Left ventricle myocardium inferior (tissue), 1 donor: ENCODE data around the gene LRRC8D. TPM values are rescaled to one million over a fixed set of nuclear protein-coding genes. Genes with fewer than 3 reads are reported as not detected.
A peak's percentile ranks its signal among the peaks of the same experiment; 100 is the strongest.

Experiments used
- DNase-seq: peaks from one replicate; pipeline ENCODE4 v3.0.0-alpha.2; 2020
- H3K27ac ChIP-seq: fragments of 200-600 bp; replicated peaks from 2 replicates; pipeline ENCODE4 v1.8.0; 2021
- H3K27me3 ChIP-seq: fragments of 200-600 bp; 2 replicates; pipeline ENCODE4 v1.8.0; 2021; ENCODE audit warnings: low read depth
- H3K36me3 ChIP-seq: fragments of 200-600 bp; 2 replicates; pipeline ENCODE4 v1.8.0; 2021
- H3K4me1 ChIP-seq: fragments of 200-600 bp; 2 replicates; pipeline ENCODE4 v1.8.0; 2021
- H3K4me3 ChIP-seq: fragments of 200-600 bp; 2 replicates; pipeline ENCODE4 v1.8.0; 2021; ENCODE audit warnings: mild to moderate bottlenecking, moderate library complexity
- H3K9me3 ChIP-seq: fragments of 200-600 bp; replicated peaks from 2 replicates; pipeline ENCODE4 v1.8.0; 2021
- intact Hi-C: fragments of 100-400 bp; cut with micrococcal nuclease; formaldehyde crosslinking; loops from one replicate; pipeline ENCODE4 v1.11.0; 2022
- total RNA-seq: library from RNA; stranded (reverse); fragmentation: NEBNext Ultra II Directional; extraction: Animal tissue kit (Norgen Biotek cat#: 25700); gene quantifications from one replicate; pipeline ENCODE4 v1.2.1, GENCODE V29; 2021
- TF ChIP-seq, protein P1 (sequence below): fragments of 200-600 bp; IDR thresholded peaks from 2 replicates; pipeline ENCODE4 v1.8.0; 2021; ENCODE audit warnings: antibody characterized with exemption, mild to moderate bottlenecking, borderline replicate concordance
- donor health status: DM: no; HTN: yes; CAD: no; lungs with severe emphysema.

The LRRC8D gene
- total RNA-seq, 1 donor from 2014 or later, result 6.4 TPM

DNA sequence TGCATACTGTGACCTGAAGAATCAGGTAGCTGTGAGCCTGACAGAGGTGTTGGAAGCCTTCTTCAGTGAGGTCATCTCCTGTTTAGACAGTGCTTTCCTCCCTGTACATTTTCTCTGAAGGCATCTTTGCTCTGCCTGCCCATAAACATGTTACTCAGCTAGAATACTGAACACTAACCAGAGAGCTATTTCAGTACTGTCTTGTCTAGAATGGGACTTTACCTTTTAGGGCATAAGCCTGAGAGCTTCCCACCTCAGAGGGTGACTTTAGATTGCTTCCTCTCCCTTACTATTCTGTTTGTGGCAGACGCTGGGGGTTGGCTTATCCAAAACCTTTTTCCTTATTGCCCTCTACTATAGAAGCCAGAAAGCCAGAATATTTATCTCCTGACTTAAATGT lies 150.8 kb downstream of the LRRC8D start:
- intact Hi-C loops, result no loop called here
- H3K4me3 ChIP-seq, result no peak overlapping the region

DNA sequence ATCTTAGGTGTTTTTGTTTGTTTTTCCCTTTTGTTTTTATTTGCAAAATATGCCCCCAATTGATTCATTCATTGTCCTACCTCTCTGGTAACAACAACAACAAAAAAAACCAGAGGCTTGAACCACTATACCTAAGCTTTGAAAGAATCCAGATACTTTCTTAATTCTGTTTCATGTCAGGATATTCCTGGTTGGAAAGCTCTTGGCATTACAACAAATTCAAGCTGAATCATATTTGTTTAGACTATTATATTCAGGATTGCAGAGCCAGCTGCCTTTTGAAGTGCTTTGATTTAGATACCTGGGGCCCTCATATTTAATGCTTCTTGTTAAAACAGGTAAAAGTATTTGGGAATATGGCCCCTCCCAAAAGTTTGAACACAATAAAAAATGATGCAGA lies 151.2 kb downstream of the LRRC8D start:
- H3K9me3 ChIP-seq, result no peaks in the 10 kb centered on the region
- no peaks in the 10 kb centered on the region for H3K27me3 ChIP-seq
- H3K36me3 ChIP-seq, result no peaks in the 10 kb centered on the region
- intact Hi-C loops, result no loop called here
- no peak for DNase-seq
- peaks cover 7% of the 10 kb centered on the region for H3K4me1 ChIP-seq
- H3K4me3 ChIP-seq, result no peak overlapping the region
- TF ChIP-seq, protein P1, sequence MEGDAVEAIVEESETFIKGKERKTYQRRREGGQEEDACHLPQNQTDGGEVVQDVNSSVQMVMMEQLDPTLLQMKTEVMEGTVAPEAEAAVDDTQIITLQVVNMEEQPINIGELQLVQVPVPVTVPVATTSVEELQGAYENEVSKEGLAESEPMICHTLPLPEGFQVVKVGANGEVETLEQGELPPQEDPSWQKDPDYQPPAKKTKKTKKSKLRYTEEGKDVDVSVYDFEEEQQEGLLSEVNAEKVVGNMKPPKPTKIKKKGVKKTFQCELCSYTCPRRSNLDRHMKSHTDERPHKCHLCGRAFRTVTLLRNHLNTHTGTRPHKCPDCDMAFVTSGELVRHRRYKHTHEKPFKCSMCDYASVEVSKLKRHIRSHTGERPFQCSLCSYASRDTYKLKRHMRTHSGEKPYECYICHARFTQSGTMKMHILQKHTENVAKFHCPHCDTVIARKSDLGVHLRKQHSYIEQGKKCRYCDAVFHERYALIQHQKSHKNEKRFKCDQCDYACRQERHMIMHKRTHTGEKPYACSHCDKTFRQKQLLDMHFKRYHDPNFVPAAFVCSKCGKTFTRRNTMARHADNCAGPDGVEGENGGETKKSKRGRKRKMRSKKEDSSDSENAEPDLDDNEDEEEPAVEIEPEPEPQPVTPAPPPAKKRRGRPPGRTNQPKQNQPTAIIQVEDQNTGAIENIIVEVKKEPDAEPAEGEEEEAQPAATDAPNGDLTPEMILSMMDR, result no peak
- no peak overlapping the region for H3K27ac ChIP-seq

More for the DNA sequence above, 150.8 kb downstream of the LRRC8D start:
- H3K27me3 ChIP-seq, result no peaks in the 10 kb centered on the region
- TF ChIP-seq, protein P1, result no peak
- peaks cover 7% of the 10 kb centered on the region for H3K4me1 ChIP-seq
- H3K36me3 ChIP-seq, result no peaks in the 10 kb centered on the region
- DNase-seq, result no peak
- no peaks in the 10 kb centered on the region for H3K9me3 ChIP-seq
- no peak overlapping the region for H3K27ac ChIP-seq

DNA sequence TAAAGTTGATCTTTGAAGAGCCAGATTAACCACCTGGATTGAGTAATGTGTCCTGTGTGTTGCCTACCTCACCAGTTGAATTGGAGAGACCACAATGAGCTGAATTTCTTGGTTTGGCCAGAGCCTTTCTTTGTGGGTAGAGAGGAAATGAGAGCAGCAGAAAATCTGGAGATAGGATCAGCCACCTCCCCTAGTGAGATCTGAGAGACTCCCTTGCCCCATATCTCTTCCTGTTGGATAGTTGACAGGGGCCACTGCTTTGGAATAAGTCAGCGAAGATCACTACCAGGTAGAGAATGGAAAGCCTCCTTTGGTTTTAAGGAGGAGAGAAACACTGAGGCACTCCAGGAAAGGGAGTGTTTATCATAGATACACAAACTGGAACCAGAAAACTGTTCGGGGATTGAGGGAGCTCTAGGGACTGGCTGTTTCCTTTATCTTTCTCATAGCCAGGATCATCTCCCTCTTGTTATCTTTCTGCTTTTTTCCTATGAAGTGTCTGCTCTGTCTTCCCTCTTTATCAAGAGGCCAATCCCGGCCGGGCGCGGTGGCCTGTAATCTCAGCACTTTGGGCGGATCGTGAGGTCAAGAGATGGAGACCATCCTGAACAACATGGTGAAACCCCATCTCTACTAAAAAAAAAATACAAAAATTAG lies 152.8 kb downstream of the LRRC8D start:
- H3K4me1 ChIP-seq, result peaks cover 7% of the 10 kb centered on the region
- H3K27ac ChIP-seq, result no peak overlapping the region
- intact Hi-C loops, result no loop called here
- no peaks in the 10 kb centered on the region for H3K9me3 ChIP-seq
- no peaks in the 10 kb centered on the region for H3K27me3 ChIP-seq
- H3K4me3 ChIP-seq, result no peak overlapping the region
- no peak for DNase-seq
- TF ChIP-seq, protein P1, result no peak
- H3K36me3 ChIP-seq, result no peaks in the 10 kb centered on the region

DNA sequence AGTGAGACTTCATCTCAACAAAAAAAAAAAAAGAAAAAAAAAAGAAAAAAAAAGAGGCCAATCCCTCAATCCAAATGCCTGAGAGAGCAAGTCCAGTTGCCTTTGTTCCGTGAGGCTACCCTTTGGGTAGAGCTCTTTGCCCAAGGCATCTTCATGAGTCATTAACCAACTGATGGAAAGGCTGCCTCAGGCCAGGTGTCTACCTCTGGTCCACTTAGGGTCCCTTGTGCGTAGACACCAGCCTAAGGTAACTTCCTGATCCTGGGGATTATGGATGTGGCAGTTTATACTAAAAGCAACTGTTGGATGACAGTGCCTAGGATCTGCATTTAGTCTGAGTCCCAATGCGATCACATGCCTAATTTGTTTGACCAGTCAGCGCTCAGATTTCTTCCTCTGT lies 153.4 kb downstream of the LRRC8D start:
- Histone ChIP-seq H3K27ac (no peak overlapping the region), H3K27me3 (no peaks in the 10 kb centered on the region), H3K9me3 (no peaks in the 10 kb centered on the region)

DNA sequence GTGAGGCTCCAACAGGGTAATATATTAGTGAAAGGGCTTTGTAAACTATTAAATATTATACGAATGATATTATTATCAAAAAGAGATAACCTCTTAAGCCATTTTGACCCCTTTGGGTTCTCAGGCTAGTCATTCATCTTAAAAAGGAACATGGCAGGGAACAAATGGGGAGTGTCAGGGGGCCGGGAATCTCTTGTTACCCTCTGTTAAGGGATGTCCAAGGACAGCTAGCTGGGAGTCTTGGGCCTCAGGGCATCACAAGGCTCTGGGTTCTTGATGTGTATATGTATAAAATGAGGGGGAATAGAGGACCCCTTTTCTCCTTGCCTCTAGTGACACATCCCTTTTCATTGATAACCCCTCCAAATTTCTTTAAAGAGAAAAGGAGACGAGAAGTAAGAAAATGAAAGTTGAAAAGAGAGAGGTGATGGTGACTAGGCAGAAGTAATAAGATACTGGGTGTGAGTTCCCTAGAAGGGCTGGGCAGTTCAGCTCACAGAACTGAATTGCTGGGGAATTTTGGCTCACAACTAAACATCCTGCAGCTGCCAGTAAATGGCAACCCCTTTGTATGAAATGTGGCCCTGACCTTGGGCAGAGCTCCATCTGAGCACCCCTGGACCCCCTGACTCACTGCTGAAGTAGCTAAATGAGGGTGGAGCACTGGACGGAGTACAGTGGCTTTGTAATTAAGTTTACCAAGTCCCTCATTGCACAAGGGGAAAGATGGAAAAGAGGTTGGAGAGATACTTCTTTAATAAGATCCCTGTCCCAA lies 154.1 kb downstream of the LRRC8D start:
- Histone ChIP-seq H3K4me1 (peaks cover 7% of the 10 kb centered on the region), H3K9me3 (no peaks in the 10 kb centered on the region), H3K27me3 (no peaks in the 10 kb centered on the region), H3K27ac (peak overlapping the region; percentile 19), H3K36me3 (no peaks in the 10 kb centered on the region), H3K4me3 (no peak overlapping the region)
- intact Hi-C loops, result no loop called here
- no peak for DNase-seq
- TF ChIP-seq, protein P1, result no peak

More for the DNA sequence above, 153.4 kb downstream of the LRRC8D start:
- TF ChIP-seq, protein P1, result no peak
- DNase-seq, result no peak
- H3K4me1 ChIP-seq, result peaks cover 7% of the 10 kb centered on the region
- H3K4me3 ChIP-seq, result no peak overlapping the region
- no peaks in the 10 kb centered on the region for H3K36me3 ChIP-seq
- intact Hi-C loops, result no loop called here
